ENCODE results near the gene DNHD1. TPM values are rescaled to one million over a fixed set of nuclear protein-coding genes. Genes with fewer than 3 reads are reported as not detected.

DNHD1 gene
- total RNA-seq, 1 donor from 2014 or later, result 5.0 TPM

- Histone ChIP-seq H4K20me1 (ENCODE audit: low read depth) (no peaks in the 10 kb centered on the region), H3K4me3 (no peak overlapping the region), H3K4me1 (peaks cover 10% of the 10 kb centered on the region), H3K4me2 (no peak overlapping the region), H3K36me3 (no peaks in the 10 kb centered on the region), H2AFZ (replicated peaks) (no peak overlapping the region), H3K9me3 (ENCODE audit: low read depth) (no peaks in the 10 kb centered on the region), H3K79me2 (ENCODE audit: low read depth) (no peaks in the 10 kb centered on the region), H3K27me3 (no peaks in the 10 kb centered on the region), H3K9ac (no peak overlapping the region), H3K27ac (no peak overlapping the region), H3F3A (ENCODE audit: low read depth) (peaks cover 4% of the 10 kb centered on the region)
- TF ChIP-seq EZH2 (IDR thresholded peaks at IDR 0.05), result no peak
- TF ChIP-seq EZH2phosphoT487 (IDR thresholded peaks at IDR 0.05), result no peak
- TF ChIP-seq CTCF (IDR thresholded peaks at IDR 0.05), result no peak
- Mint-ChIP-seq H3K36me3 (peaks cover 3% of the 10 kb centered on the region), H3K4me3 (no peak overlapping the region), H3K27ac (no peak overlapping the region), H3K27me3 (ENCODE audit: insufficient read depth, low read depth) (no peaks in the 10 kb centered on the region), H3K4me1 (no peaks in the 10 kb centered on the region), H3K9me3 (no peaks in the 10 kb centered on the region)
- no peak for DNase-seq (ENCODE audit: low spot score)
Observed at GRCh38 chr11:6539748-6540268, 42.7 kb downstream of the DNHD1 start.

- Histone ChIP-seq H3K36me3 (no peaks in the 10 kb centered on the region), H3K4me1 (peaks cover 10% of the 10 kb centered on the region), H3K79me2 (ENCODE audit: low read depth) (no peaks in the 10 kb centered on the region), H3K4me2 (no peak overlapping the region), H3K27me3 (no peaks in the 10 kb centered on the region), H2AFZ (replicated peaks) (no peak overlapping the region), H3K27ac (no peak overlapping the region), H3F3A (ENCODE audit: low read depth) (peaks cover 4% of the 10 kb centered on the region), H3K9ac (no peak overlapping the region), H3K4me3 (no peak overlapping the region), H3K9me3 (ENCODE audit: low read depth) (no peaks in the 10 kb centered on the region), H4K20me1 (ENCODE audit: low read depth) (no peaks in the 10 kb centered on the region)
- no peaks in the 10 kb centered on the region for H3K4me1 Mint-ChIP-seq
- no peak overlapping the region for H3K27ac Mint-ChIP-seq
- peaks cover 3% of the 10 kb centered on the region for H3K36me3 Mint-ChIP-seq
- TF ChIP-seq CTCF (IDR thresholded peaks at IDR 0.05) (no peak), EZH2 (IDR thresholded peaks at IDR 0.05) (no peak), EZH2phosphoT487 (IDR thresholded peaks at IDR 0.05) (no peak)
- H3K9me3 Mint-ChIP-seq, result no peaks in the 10 kb centered on the region
- no peak overlapping the region for H3K4me3 Mint-ChIP-seq
- no peak for DNase-seq (ENCODE audit: low spot score)
- H3K27me3 Mint-ChIP-seq (ENCODE audit: insufficient read depth, low read depth), result peaks cover 2% of the 10 kb centered on the region
Observed at GRCh38 chr11:6541356-6541755, 44.3 kb downstream of the DNHD1 start.

GRCh38 chr11:6542727-6543126, 45.6 kb downstream of the DNHD1 start:
- H3K27ac Mint-ChIP-seq, result no peak overlapping the region
- Histone ChIP-seq H3K9ac (no peak overlapping the region), H4K20me1 (ENCODE audit: low read depth) (no peaks in the 10 kb centered on the region), H3K27ac (no peak overlapping the region), H3K4me2 (no peak overlapping the region), H3F3A (ENCODE audit: low read depth) (no peaks in the 10 kb centered on the region), H3K4me1 (peaks cover 10% of the 10 kb centered on the region), H3K9me3 (ENCODE audit: low read depth) (no peaks in the 10 kb centered on the region), H3K27me3 (no peaks in the 10 kb centered on the region), H3K36me3 (no peaks in the 10 kb centered on the region), H3K4me3 (no peak overlapping the region), H2AFZ (replicated peaks) (no peak overlapping the region), H3K79me2 (ENCODE audit: low read depth) (no peaks in the 10 kb centered on the region)
- H3K4me1 Mint-ChIP-seq, result no peaks in the 10 kb centered on the region
- TF ChIP-seq CTCF (IDR thresholded peaks at IDR 0.05), result no peak
- TF ChIP-seq EZH2 (IDR thresholded peaks at IDR 0.05), result no peak
- no peak for TF ChIP-seq EZH2phosphoT487 (IDR thresholded peaks at IDR 0.05)
- H3K36me3 Mint-ChIP-seq, result peaks cover 3% of the 10 kb centered on the region
- H3K27me3 Mint-ChIP-seq (ENCODE audit: insufficient read depth, low read depth), result peaks cover 2% of the 10 kb centered on the region
- no peak for DNase-seq (ENCODE audit: low spot score)
- no peaks in the 10 kb centered on the region for H3K9me3 Mint-ChIP-seq
- H3K4me3 Mint-ChIP-seq, result no peak overlapping the region

Data from neural progenitor cell (in vitro differentiated cells).